Neuronal stem cell (in vitro differentiated cells): ENCODE measurements around the gene ULK4.
"Not testable (repeated sequence)": the region's sequence is repeated elsewhere in the genome, so short reads cannot be mapped to it uniquely, and the experiment has no call there.

Source experiments
- DNase-seq: peaks from one replicate; pipeline ENCODE4 v3.0.0-alpha.2; 2013; ENCODE audit warnings: low spot score
- H2AFZ ChIP-seq: one replicate; pipeline ENCODE4 v1.6.1; 2013; ENCODE audit warnings: mild to moderate bottlenecking, low read length, inconsistent platforms
- H2AK5ac ChIP-seq: 2 replicates; pipeline ENCODE4 v1.6.1; 2013; ENCODE audit warnings: low read depth, mild to moderate bottlenecking, inconsistent platforms, low read length, moderate library complexity, mixed read lengths
- H2BK120ac ChIP-seq: 2 replicates; pipeline ENCODE4 v1.6.1; 2013; ENCODE audit warnings: low read depth, mild to moderate bottlenecking, inconsistent platforms, low read length, moderate library complexity, mixed read lengths
- H2BK12ac ChIP-seq: one replicate; pipeline ENCODE4 v1.6.1; 2013; ENCODE audit warnings: low read length, inconsistent platforms
- H2BK15ac ChIP-seq: 2 replicates; pipeline ENCODE4 v1.6.1; 2013; ENCODE audit warnings: mild to moderate bottlenecking, low read length, inconsistent platforms, mixed read lengths
- H2BK5ac ChIP-seq: one replicate; pipeline ENCODE4 v1.6.1; 2013; ENCODE audit warnings: inconsistent platforms, mild to moderate bottlenecking, low read length, moderate library complexity
- H3K14ac ChIP-seq: one replicate; pipeline ENCODE4 v1.6.1; 2013; ENCODE audit warnings: low read length, inconsistent platforms
- H3K18ac ChIP-seq: 2 replicates; pipeline ENCODE4 v1.6.1; 2013; ENCODE audit warnings: low read length, inconsistent platforms
- H3K23ac ChIP-seq: 2 replicates; pipeline ENCODE4 v1.6.1; 2013; ENCODE audit warnings: low read depth, mild to moderate bottlenecking, mixed read lengths, low read length, inconsistent platforms; ENCODE audit not compliant: poor library complexity
- H3K27ac ChIP-seq: replicated peaks from 3 replicates; pipeline ENCODE4 v1.5.1; 2013; ENCODE audit warnings: low read length, inconsistent platforms
- H3K27me3 ChIP-seq, 3 experiments: 2 replicates each; pipeline ENCODE4 v1.6.1; 2013; ENCODE audit warnings: low read length in 3 of 3, mild to moderate bottlenecking in 2 of 3, inconsistent platforms in 1 of 3, low read depth in 1 of 3, mixed read lengths in 1 of 3, moderate library complexity in 1 of 3; ENCODE audit not compliant: control insufficient read depth in 3 of 3, insufficient read depth in 3 of 3
- H3K36me3 ChIP-seq, 2 donors: replicated peaks in 1 of 2; 2 replicates each; pipeline ENCODE4 v1.6.1; 2013; ENCODE audit warnings: low read length in 2 of 2; ENCODE audit not compliant: control insufficient read depth in 2 of 2, insufficient read depth in 2 of 2
- H3K4ac ChIP-seq: 2 replicates; pipeline ENCODE4 v1.6.1; 2013; ENCODE audit warnings: inconsistent platforms, mild to moderate bottlenecking, low read length, moderate library complexity
- H3K4me1 ChIP-seq, 2 donors: 1 replicate in 1 of 2; 2 replicates in 1 of 2; pipeline ENCODE4 v1.6.1; 2013; ENCODE audit warnings: low read length in 2 of 2, low read depth in 1 of 2; ENCODE audit not compliant: control insufficient read depth in 2 of 2, insufficient read depth in 1 of 2
- H3K4me2 ChIP-seq: one replicate; pipeline ENCODE4 v1.6.1; 2013; ENCODE audit warnings: mild to moderate bottlenecking, low read length, inconsistent platforms; ENCODE audit not compliant: insufficient read depth, poor library complexity, severe bottlenecking
- H3K4me3 ChIP-seq, 2 donors: 2 replicates each; pipeline ENCODE4 v1.5.1; 2013; ENCODE audit warnings: low read length in 2 of 2, mild to moderate bottlenecking in 2 of 2, inconsistent platforms in 1 of 2, moderate library complexity in 1 of 2
- H3K79me1 ChIP-seq: one replicate; pipeline ENCODE4 v1.6.1; 2013; ENCODE audit warnings: low read depth, mild to moderate bottlenecking, inconsistent platforms, low read length, moderate library complexity
- H3K9ac ChIP-seq: one replicate; pipeline ENCODE4 v1.6.1; 2013; ENCODE audit warnings: mild to moderate bottlenecking, low read depth, low read length, inconsistent platforms; ENCODE audit not compliant: poor library complexity
- H3K9me3 ChIP-seq, 2 donors: replicated peaks in 1 of 2; 2 replicates each; pipeline versions ENCODE3 to v1.6.1; 2013; ENCODE audit warnings: low read length in 2 of 2, mild to moderate bottlenecking in 2 of 2, inconsistent platforms in 1 of 2, low read depth in 1 of 2, mixed read lengths in 1 of 2, moderate library complexity in 1 of 2; ENCODE audit not compliant: control insufficient read depth in 2 of 2, insufficient read depth in 1 of 2
- H4K8ac ChIP-seq: one replicate; pipeline ENCODE4 v1.6.1; 2013; ENCODE audit warnings: low read depth, mild to moderate bottlenecking, inconsistent platforms, low read length, moderate library complexity
- H4K91ac ChIP-seq: one replicate; pipeline ENCODE4 v1.6.1; 2013; ENCODE audit warnings: low read length, low read depth, mild to moderate bottlenecking, inconsistent platforms; ENCODE audit not compliant: poor library complexity
- WGBS, 2 donors: extraction: QIAGEN DNeasy Blood & Tissue Kit; methylation state at CpG; one replicate each; pipeline ENCODE4 v1.1.7; 2013; ENCODE audit warnings: missing lambda C conversion rate in 2 of 2, mixed read lengths in 1 of 2; ENCODE audit not compliant: insufficient read length in 2 of 2, insufficient replicate concordance in 1 of 2; ENCODE audit errors: extremely low coverage in 2 of 2; 5-methylcytosine and 5-hydroxymethylcytosine counted together

ULK4 gene

DNA sequence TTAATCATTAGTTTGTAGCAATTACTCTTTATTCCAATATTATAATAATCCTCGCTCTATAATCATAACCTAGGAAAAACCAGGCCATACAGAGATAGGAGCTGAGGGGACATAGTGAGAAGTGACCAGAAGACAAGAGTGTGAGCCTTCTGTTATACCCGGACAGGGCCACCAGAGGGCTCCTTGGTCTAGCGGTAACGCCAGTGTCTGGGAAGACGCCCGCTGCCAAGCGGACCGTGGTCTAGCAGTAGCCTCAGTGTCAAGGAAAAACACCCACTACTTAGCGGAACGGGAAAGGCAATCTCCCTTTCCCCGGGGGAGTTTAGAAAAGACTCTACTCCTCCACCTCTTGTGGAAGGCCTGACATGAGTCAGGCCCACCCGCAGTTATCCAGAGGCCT is 266.1 kb downstream of the ULK4 start:
- H3K18ac ChIP-seq = not testable (repeated sequence)

DNA sequence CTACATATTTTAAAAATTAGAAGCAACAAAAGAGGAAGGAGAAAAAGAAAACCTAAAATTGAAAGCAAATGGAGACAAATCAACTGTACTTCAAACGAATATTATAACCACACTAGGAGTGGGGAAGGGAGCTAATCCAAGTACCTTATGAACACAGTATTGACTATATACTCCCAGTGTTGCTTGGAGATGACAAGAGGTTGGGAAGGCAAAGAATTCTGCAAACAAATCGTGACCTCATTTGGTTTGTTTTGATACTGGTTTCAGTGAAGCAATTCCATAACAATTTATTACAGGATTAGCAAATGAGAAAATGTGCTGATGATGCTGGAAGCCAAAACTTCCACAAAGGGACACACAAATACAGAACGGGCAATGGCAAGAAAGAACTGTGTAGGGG is 268.1 kb downstream of the ULK4 start:
- Histone ChIP-seq H2AK5ac (no peak overlapping the region), H3K9me3 (peaks cover 0 to 2% of the 10 kb centered on the region in 2 donors), H3K4me1 (no peaks in the 10 kb centered on the region), H3K18ac (no peak overlapping the region), H3K36me3 (no peaks in the 10 kb centered on the region), H3K14ac (no peak overlapping the region), H3K4ac (no peak overlapping the region), H4K91ac (no peak overlapping the region), H2BK5ac (no peak overlapping the region), H2AFZ (no peak overlapping the region), H3K27me3 (no peaks in the 10 kb centered on the region), H3K27ac (no peak overlapping the region), H4K8ac (no peak overlapping the region), H2BK12ac (no peak overlapping the region), H2BK120ac (no peak overlapping the region), H3K23ac (no peak overlapping the region), H3K4me2 (no peak overlapping the region), H3K79me1 (no peaks in the 10 kb centered on the region), H3K4me3 (no peak overlapping the region), H3K9ac (no peak overlapping the region), H2BK15ac (no peak overlapping the region)
- no peak for DNase-seq
- WGBS, 2 donors = no CpG with 5 or more reads among the region's 3 CpGs

More for the DNA sequence above, 266.1 kb downstream of the ULK4 start:
- not testable (repeated sequence) for H4K91ac ChIP-seq, H3K27ac ChIP-seq, H3K4ac ChIP-seq, H3K14ac ChIP-seq, H4K8ac ChIP-seq, H3K27me3 ChIP-seq, H3K9ac ChIP-seq, DNase-seq, H2BK12ac ChIP-seq, H3K4me3 ChIP-seq, H3K79me1 ChIP-seq, H2BK15ac ChIP-seq, H3K23ac ChIP-seq, H2BK5ac ChIP-seq, H2AFZ ChIP-seq, H3K4me2 ChIP-seq, H3K9me3 ChIP-seq, H3K36me3 ChIP-seq, H3K4me1 ChIP-seq, H2AK5ac ChIP-seq, H2BK120ac ChIP-seq
- no CpG with 5 or more reads among the region's 12 CpGs for WGBS, 2 donors

DNA sequence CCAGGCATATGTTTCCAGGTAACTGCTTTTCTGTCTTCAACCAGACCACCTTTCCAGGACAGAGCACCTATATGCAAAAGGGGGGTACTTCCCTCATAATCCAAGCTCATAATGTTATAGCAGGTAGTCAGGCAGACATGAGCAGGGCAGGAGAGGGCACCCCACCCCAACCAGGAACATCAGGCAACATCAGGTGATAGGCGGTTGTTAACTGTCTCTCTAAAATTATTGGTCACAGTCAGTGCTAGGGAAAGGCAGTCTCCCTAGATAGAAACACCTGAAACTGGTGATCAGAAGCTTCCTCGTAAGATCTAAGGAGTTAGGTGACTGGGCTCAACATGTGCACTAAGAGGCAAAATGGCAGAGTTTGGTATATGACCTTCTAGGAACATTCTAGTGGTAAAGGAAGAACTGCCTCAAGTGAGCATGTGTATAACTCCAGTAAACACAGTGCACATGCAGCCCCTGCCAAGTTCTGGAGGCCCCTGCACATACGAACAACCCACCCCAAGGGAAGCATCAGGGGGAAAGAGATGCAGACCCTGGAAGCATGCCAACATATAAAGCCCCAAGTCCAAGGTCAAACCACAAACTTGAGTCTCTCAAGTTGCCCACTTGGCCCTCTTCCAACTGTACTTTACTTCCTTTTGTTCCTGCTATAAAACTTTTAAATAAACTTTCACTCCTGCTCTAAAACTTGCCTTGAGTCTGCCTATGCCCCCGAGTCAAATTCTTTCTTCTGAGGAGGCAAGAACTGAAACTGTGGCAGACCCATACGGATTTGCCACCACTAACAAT is 270.9 kb downstream of the ULK4 start:
- H3K4me2 ChIP-seq = no peak overlapping the region
- H3K9me3 ChIP-seq = no peaks in the 10 kb centered on the region
- no peaks in the 10 kb centered on the region for H3K4me1 ChIP-seq
- H3K79me1 ChIP-seq = no peaks in the 10 kb centered on the region
- no peak overlapping the region for H3K27ac ChIP-seq
- no peak for DNase-seq
- H2AFZ ChIP-seq = no peak overlapping the region
- H2BK120ac ChIP-seq = no peak overlapping the region
- H3K36me3 ChIP-seq = no peaks in the 10 kb centered on the region
- H3K14ac ChIP-seq = no peak overlapping the region
- no peak overlapping the region for H3K9ac ChIP-seq
- H3K4ac ChIP-seq = no peak overlapping the region
- no peak overlapping the region for H2AK5ac ChIP-seq
- H2BK12ac ChIP-seq = no peak overlapping the region
- H3K27me3 ChIP-seq = no peaks in the 10 kb centered on the region
- H2BK15ac ChIP-seq = no peak overlapping the region
- no peak overlapping the region for H4K8ac ChIP-seq
- no peak overlapping the region for H2BK5ac ChIP-seq
- H3K18ac ChIP-seq = no peak overlapping the region
- no peak overlapping the region for H4K91ac ChIP-seq
- no CpG with 5 or more reads among the region's 5 CpGs for WGBS, 2 donors
- no peak overlapping the region for H3K23ac ChIP-seq
- no peak overlapping the region for H3K4me3 ChIP-seq

DNA sequence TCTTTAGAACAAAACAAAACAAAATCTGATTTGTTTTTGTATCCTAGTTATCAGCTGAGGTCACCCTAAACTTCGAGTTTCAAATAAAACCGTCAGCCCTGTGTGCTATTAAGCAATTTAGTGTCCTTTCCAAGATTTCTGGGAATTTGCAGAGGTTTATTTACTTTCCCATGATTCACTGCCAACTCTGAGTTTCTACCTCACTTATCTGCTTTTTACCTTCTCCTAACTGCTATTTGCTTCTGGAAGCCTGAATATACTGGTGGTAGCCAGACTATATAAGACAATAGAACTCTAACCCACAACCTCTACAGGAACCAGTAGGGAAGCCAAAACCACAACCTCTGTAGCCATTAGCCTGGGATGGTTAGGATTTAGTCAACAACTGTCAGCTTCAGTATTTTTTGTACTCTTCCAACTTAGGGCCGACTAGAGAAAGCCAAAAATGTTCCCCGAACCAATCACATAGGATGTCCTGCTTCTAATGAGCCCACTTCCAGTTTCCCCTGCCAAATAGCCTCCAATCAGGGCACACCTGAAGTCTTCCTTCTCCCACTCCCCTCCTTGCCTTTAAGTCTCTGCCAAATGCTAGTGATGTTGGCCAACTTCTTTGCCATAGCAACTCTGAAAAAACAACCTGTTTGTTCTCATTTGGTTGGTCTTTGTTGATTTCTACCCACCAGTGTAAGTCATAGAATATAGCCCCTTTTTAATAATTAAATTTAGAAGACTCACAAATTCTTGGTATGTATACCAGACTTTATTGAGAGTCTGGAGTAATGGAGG is 273.1 kb downstream of the ULK4 start:
- H2AFZ ChIP-seq = no peak overlapping the region
- WGBS, 2 donors = no CpG with 5 or more reads among the region's 4 CpGs
- no peak overlapping the region for H3K4me3 ChIP-seq
- no peak overlapping the region for H3K4me2 ChIP-seq
- H3K4me1 ChIP-seq = no peaks in the 10 kb centered on the region
- DNase-seq = no peak
- no peak overlapping the region for H3K4ac ChIP-seq
- no peak overlapping the region for H3K27ac ChIP-seq
- H4K91ac ChIP-seq = no peak overlapping the region
- H2BK120ac ChIP-seq = no peak overlapping the region
- no peaks in the 10 kb centered on the region for H3K79me1 ChIP-seq
- no peak overlapping the region for H3K9ac ChIP-seq
- no peak overlapping the region for H3K23ac ChIP-seq
- no peak overlapping the region for H2BK5ac ChIP-seq
- no peak overlapping the region for H2AK5ac ChIP-seq
- H2BK15ac ChIP-seq = no peak overlapping the region
- H4K8ac ChIP-seq = no peak overlapping the region
- no peaks in the 10 kb centered on the region for H3K9me3 ChIP-seq
- H3K18ac ChIP-seq = no peak overlapping the region
- H3K36me3 ChIP-seq = no peaks in the 10 kb centered on the region
- H2BK12ac ChIP-seq = no peak overlapping the region
- H3K27me3 ChIP-seq = no peaks in the 10 kb centered on the region
- H3K14ac ChIP-seq = no peak overlapping the region
